H1 (cell line): ENCODE results near the gene ZNF3. TPM values are rescaled to one million over a fixed set of nuclear protein-coding genes. Genes with fewer than 3 reads are reported as not detected.

Source experiments
- CTCF ChIA-PET: fragments of 300-600 bp; sonication (Branson Sonifier 250); formaldehyde crosslinking; loops from one replicate; lab custom pipeline; 2021; ENCODE audit not compliant: partially characterized antibody; lab: Charles Lee
- POLR2A ChIA-PET: fragments of 300-600 bp; sonication (Branson Sonifier 250); formaldehyde crosslinking; loops from one replicate; lab custom pipeline; 2021; ENCODE audit warnings: inconsistent platforms; ENCODE audit not compliant: partially characterized antibody; lab: Charles Lee
- DNase-seq, 2 experiments: peaks; one replicate each; pipeline versions ENCODE4 v3.0.0 to v3.0.0-alpha.2; 2010 to 2022; ENCODE audit warnings: low spot score in 2 of 2, low read depth in 1 of 2, mixed read lengths in 1 of 2
- FAIRE-seq: peaks from 2 replicates; lab custom pipeline; 2011; peaks lifted over from hg19 to GRCh38; lab: Jason Lieb, UNC
- H2AFZ ChIP-seq: 2 replicates; pipeline ENCODE4 v1.8.1; 2012; ENCODE audit warnings: low read length, inconsistent platforms
- H2AK5ac ChIP-seq: 2 replicates; pipeline ENCODE4 v1.6.1; 2013; ENCODE audit warnings: low read depth, low read length
- H2BK120ac ChIP-seq: replicated peaks from 2 replicates; pipeline ENCODE3; 2013; ENCODE audit warnings: low read depth, low read length, inconsistent platforms
- H2BK12ac ChIP-seq: 2 replicates; pipeline ENCODE4 v1.6.1; 2013; ENCODE audit warnings: low read depth, low read length
- H2BK15ac ChIP-seq: 2 replicates; pipeline ENCODE4 v1.6.1; 2013; ENCODE audit warnings: low read length
- H2BK20ac ChIP-seq: 2 replicates; pipeline ENCODE4 v1.6.1; 2013; ENCODE audit warnings: low read length
- H2BK5ac ChIP-seq: 2 replicates; pipeline ENCODE4 v1.6.1; 2013; ENCODE audit warnings: low read depth, low read length
- H3K14ac ChIP-seq: 2 replicates; pipeline ENCODE4 v1.6.1; 2013; ENCODE audit warnings: inconsistent platforms; ENCODE audit not compliant: insufficient read length
- H3K18ac ChIP-seq: 2 replicates; pipeline ENCODE4 v1.6.1; 2013; ENCODE audit warnings: low read length; ENCODE audit errors: extremely low read depth
- H3K23ac ChIP-seq: 2 replicates; pipeline ENCODE4 v1.6.1; 2013; ENCODE audit warnings: inconsistent platforms; ENCODE audit not compliant: insufficient read length
- H3K23me2 ChIP-seq: 2 replicates; pipeline ENCODE4 v1.6.1; 2013; ENCODE audit warnings: low read depth, low read length
- H3K27ac ChIP-seq: 2 replicates; pipeline ENCODE4 v1.6.1; 2011; ENCODE audit warnings: low read depth, low read length, inconsistent platforms
- H3K27me3 ChIP-seq, 4 experiments: replicated peaks in 1 of 4; 1 replicate in 1 of 4; 2 replicates in 3 of 4; pipeline versions ENCODE4 v1.6.1 to v1.8.1; 2011 to 2013; ENCODE audit warnings: low read length in 3 of 4, mild to moderate bottlenecking in 3 of 4, inconsistent platforms in 2 of 4, mixed read lengths in 2 of 4, moderate library complexity in 1 of 4; ENCODE audit not compliant: control insufficient read depth in 3 of 4, insufficient read depth in 3 of 4; ENCODE audit errors: extremely low read depth in 1 of 4
- H3K36me3 ChIP-seq, 4 experiments: 2 replicates each; pipeline versions ENCODE4 v1.6.1 to v1.8.1; 2011 to 2013; ENCODE audit warnings: mild to moderate bottlenecking in 4 of 4, low read length in 3 of 4, moderate library complexity in 2 of 4, control low read depth in 1 of 4, inconsistent platforms in 1 of 4; ENCODE audit not compliant: insufficient read depth in 4 of 4, control insufficient read depth in 2 of 4
- H3K4ac ChIP-seq: replicated peaks from 2 replicates; pipeline ENCODE3; 2013; ENCODE audit warnings: low read length, low read depth, mixed read lengths, inconsistent platforms; ENCODE audit not compliant: insufficient read length
- H3K4me1 ChIP-seq, 4 experiments: replicated peaks in 1 of 4; 1 replicate in 1 of 4; 2 replicates in 3 of 4; pipeline versions ENCODE4 v1.6.1 to v1.8.1; 2011 to 2013; ENCODE audit warnings: low read length in 3 of 4, inconsistent platforms in 2 of 4, mixed read lengths in 1 of 4; ENCODE audit not compliant: insufficient read depth in 4 of 4, control insufficient read depth in 3 of 4
- H3K4me2 ChIP-seq, 2 experiments: 2 replicates each; pipeline versions ENCODE4 v1.6.1 to v1.8.1; 2011 to 2013; ENCODE audit warnings: low read depth in 2 of 2, low read length in 2 of 2, control low read depth in 1 of 2, inconsistent platforms in 1 of 2, mild to moderate bottlenecking in 1 of 2; ENCODE audit not compliant: insufficient read depth in 1 of 2
- H3K4me3 ChIP-seq, 4 experiments: fragments of 200-600, 300-600 bp in 1 of 4; sonication (generic), shearing (Covaris generic), sonication (Bioruptor Twin) in 1 of 4; 2 replicates each; pipeline versions ENCODE4 v1.5.1 to v1.8.1; 2011 to 2016; ENCODE audit warnings: low read length in 4 of 4, low read depth in 3 of 4, control low read depth in 2 of 4, inconsistent platforms in 2 of 4, mild to moderate bottlenecking in 2 of 4, mixed read lengths in 1 of 4, moderate library complexity in 1 of 4; ENCODE audit not compliant: insufficient read depth in 2 of 4; ENCODE audit errors: extremely low read depth in 1 of 4
- H3K56ac ChIP-seq: replicated peaks from 2 replicates; pipeline ENCODE3; 2013; ENCODE audit warnings: low read depth, mild to moderate bottlenecking, mixed read lengths, low read length, inconsistent platforms; ENCODE audit not compliant: insufficient read length
- H3K79me1 ChIP-seq: 2 replicates; pipeline ENCODE4 v1.6.1; 2013; ENCODE audit warnings: low read depth, low read length, control low read depth
- H3K79me2 ChIP-seq, 2 experiments: 2 replicates each; pipeline versions ENCODE4 v1.6.1 to v1.8.1; 2012 to 2013; ENCODE audit warnings: low read length in 2 of 2, mild to moderate bottlenecking in 2 of 2, inconsistent platforms in 1 of 2; ENCODE audit not compliant: insufficient read depth in 2 of 2, control insufficient read depth in 1 of 2
- H3K9ac ChIP-seq, 4 experiments: replicated peaks in 1 of 4; 1 replicate in 1 of 4; 2 replicates in 3 of 4; pipeline versions ENCODE4 v1.6.1 to v1.8.1; 2011 to 2013; ENCODE audit warnings: low read depth in 3 of 4, low read length in 3 of 4, control low read depth in 2 of 4, mild to moderate bottlenecking in 2 of 4, moderate library complexity in 2 of 4, inconsistent platforms in 1 of 4; ENCODE audit errors: extremely low read depth in 1 of 4
- H3K9me3 ChIP-seq, 2 experiments: 2 replicates each; pipeline versions ENCODE4 v1.6.1 to v1.8.1; 2012 to 2013; ENCODE audit warnings: mild to moderate bottlenecking in 2 of 2, moderate library complexity in 2 of 2, control low read depth in 1 of 2, inconsistent platforms in 1 of 2, low read depth in 1 of 2, low read length in 1 of 2, mixed read lengths in 1 of 2; ENCODE audit not compliant: insufficient read depth in 2 of 2
- H4K20me1 ChIP-seq, 2 experiments: replicated peaks in 1 of 2; 2 replicates each; pipeline versions ENCODE3 to v1.8.1; 2011 to 2013; ENCODE audit warnings: inconsistent platforms in 2 of 2, low read length in 2 of 2, mild to moderate bottlenecking in 1 of 2; ENCODE audit not compliant: insufficient read depth in 2 of 2, control insufficient read depth in 1 of 2
- H4K5ac ChIP-seq: 2 replicates; pipeline ENCODE4 v1.6.1; 2013; ENCODE audit warnings: low read length, low read depth, mixed read lengths, inconsistent platforms; ENCODE audit not compliant: insufficient read length
- H4K8ac ChIP-seq: 2 replicates; pipeline ENCODE4 v1.8.0; 2013; ENCODE audit warnings: mild to moderate bottlenecking, moderate library complexity, low read length, inconsistent platforms; ENCODE audit not compliant: insufficient read depth; ENCODE audit errors: extremely low read depth
- H4K91ac ChIP-seq: replicated peaks from 2 replicates; pipeline ENCODE3; 2013; ENCODE audit warnings: low read length, mixed read lengths, inconsistent platforms; ENCODE audit not compliant: insufficient read length
- GTF2F1 ChIP-seq: IDR thresholded peaks from 2 replicates; pipeline ENCODE4 v1.6.1; 2012; ENCODE audit warnings: low read depth, low read length, improper control_type of control experiment, borderline replicate concordance
- RBBP5 ChIP-seq: IDR thresholded peaks from 2 replicates; pipeline ENCODE4 v1.7.1; 2012; ENCODE audit warnings: low read depth, mild to moderate bottlenecking, inconsistent platforms, low read length, moderate library complexity, borderline replicate concordance
- WGBS, 2 experiments: shearing (Covaris generic) in 1 of 2; methylation state at CpG; one replicate each; pipeline versions ENCODE4 v1.1.6 to v1.1.7; 2013 to 2015; ENCODE audit warnings: low lambda C conversion rate in 2 of 2, mixed read lengths in 2 of 2, inconsistent platforms in 1 of 2, low coverage in 1 of 2, missing lambda C conversion rate in 1 of 2; ENCODE audit not compliant: insufficient replicate concordance in 2 of 2, insufficient coverage in 1 of 2, insufficient read length in 1 of 2; ENCODE audit errors: extremely low coverage in 1 of 2, missing lambda C conversion rate in 1 of 2; 5-methylcytosine and 5-hydroxymethylcytosine counted together
- polyA plus RNA-seq, 7 experiments: library from polyadenylated mRNA; depleted of rRNA in 3 of 7; stranded (reverse) in 5 of 7; unstranded in 2 of 7; fragments of >200 nt in 5 of 7; fragments of 200-250 nt in 2 of 7; gene quantifications; 1 replicate in 5 of 7; 2 replicates in 1 of 7; 4 replicates in 1 of 7; pipeline versions ENCODE4 v1.2.1 to v1.2.3, GENCODE V29; 2011 to 2013; ENCODE audit warnings: missing spikeins in 2 of 7, mixed read lengths in 2 of 7
- total RNA-seq: library from RNA; stranded (reverse); fragmentation: NEBNext Ultra II Directional; extraction: Animal tissue kit (Norgen Biotek cat#: 25700); gene quantifications from 2 replicates; pipeline ENCODE4 v1.2.1, GENCODE V29; 2021

ZNF3 gene
- total and polyA plus RNA-seq, 2 of the 8 experiments (the other 6 are each of a cell fraction or from before 2014, with no cell fraction given): 26.9 to 49.1 TPM

GRCh38 chr7:100061518-100062193, 19.9 kb downstream of the ZNF3 start:
- Histone ChIP-seq H3K23me2 (no peaks in the 10 kb centered on the region), H2BK5ac (no peak overlapping the region), H3K4me3 (no peak overlapping the region), H3K9ac (no peak overlapping the region), H2BK20ac (no peak overlapping the region), H2BK120ac (no peak overlapping the region), H2AFZ (no peak overlapping the region), H4K8ac (no peak overlapping the region), H3K36me3 (peaks cover 22 to 62% (median 46%) of the 10 kb centered on the region in 4 experiments), H3K14ac (no peak overlapping the region), H3K4me1 (no peaks in the 10 kb centered on the region), H4K5ac (no peak overlapping the region), H3K79me1 (no peaks in the 10 kb centered on the region), H3K23ac (no peak overlapping the region), H2BK12ac (no peak overlapping the region), H3K4ac (no peak overlapping the region), H3K4me2 (no peak overlapping the region), H3K79me2 (no peaks in the 10 kb centered on the region; a peak in 1 of 4 replicates), H3K27me3 (no peaks in the 10 kb centered on the region), H4K20me1 (peaks cover 0 to 2% of the 10 kb centered on the region in 2 experiments), H3K9me3 (no peaks in the 10 kb centered on the region), H3K56ac (no peak overlapping the region), H3K18ac (no peak overlapping the region), H2AK5ac (no peak overlapping the region), H4K91ac (no peak overlapping the region)
- CTCF ChIA-PET: interaction anchor here (0.7 to 1.7 kb wide), 4 partner anchors 9 to 72 kb away, joined by 3 to 7 read pairs (median 4); no protein-coding TSS in a partner anchor
- 89% methylated on average over 11 of the region's 11 CpGs; no CpG with 5 or more reads in 1 of the 2 experiments for WGBS, 2 experiments
- POLR2A ChIA-PET: interaction anchor here (0.6 to 18.6 kb wide), 6 partner anchors 10 to 115 kb away, joined by 3 to 294 read pairs (median 4); partner anchors contain the start of gene ZNF3
- no peak for DNase-seq
- no peak for TF ChIP-seq GTF2F1
- TF ChIP-seq RBBP5: no peak
- TF ChIP-seq, all 59 proteins: peak for 0
- Histone ChIP-seq H3K27ac (no peak overlapping the region), H2BK15ac (no peak overlapping the region)
- no peak for FAIRE-seq
